Esophagus squamous epithelium (tissue), 4 donors: ENCODE measurements around the gene SUSD6.

Experiments
- CTCF ChIP-seq, 6 experiments: fragments of 450-650 bp in 4 of 6; fragments of 200-600 bp in 2 of 6; sonication (generic) in 2 of 6; IDR thresholded peaks; one replicate each; pipeline ENCODE4 v1.5.1; 2016 to 2019; ENCODE audit warnings: antibody characterized with exemption in 6 of 6, mild to moderate bottlenecking in 4 of 6, moderate library complexity in 4 of 6
- POLR2A ChIP-seq, 4 donors: fragments of 450-650 bp; IDR thresholded peaks; one replicate each; pipeline ENCODE4 v1.6.1; 2017; ENCODE audit warnings: antibody characterized with exemption in 4 of 4, mild to moderate bottlenecking in 4 of 4, moderate library complexity in 3 of 4

DNA sequence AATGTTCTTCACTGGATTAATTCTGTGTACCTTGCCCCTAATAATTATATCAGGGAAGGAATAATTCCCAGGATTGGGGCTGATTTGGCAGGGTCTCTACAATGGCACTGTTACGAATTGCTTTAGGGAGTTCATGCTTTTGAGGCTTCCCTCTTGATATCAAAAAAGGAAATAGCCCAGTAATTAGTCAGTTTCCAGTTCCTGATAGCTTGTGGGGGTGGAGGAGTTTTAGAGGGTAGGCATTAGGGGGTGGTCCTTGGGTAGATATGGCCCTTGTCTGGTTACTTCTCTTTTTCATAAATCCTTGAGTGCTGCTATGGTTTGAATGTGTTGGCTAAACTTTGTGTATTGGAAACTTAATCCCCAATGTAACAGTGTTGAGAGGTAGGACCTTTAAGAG, 149.4 kb downstream of the SUSD6 start:
- TF ChIP-seq CTCF (IDR thresholded peaks at IDR 0.05), result no peak
- no peak for TF ChIP-seq POLR2A (IDR thresholded peaks at IDR 0.05)
